Ovary (tissue), 9 donors: ENCODE data around the gene EDN1. TPM values are rescaled to one million over a fixed set of nuclear protein-coding genes. Genes with fewer than 3 reads are reported as not detected.

Experiments
- DNase-seq, 5 donors: peaks; one replicate each; pipeline ENCODE4 v3.0.0-alpha.2; 2019 to 2020
- H3K27ac ChIP-seq, 2 donors: fragments of 200-600 bp; one replicate each; pipeline versions ENCODE4 v1.5.1 to v1.8.0; 2019 to 2022
- H3K27me3 ChIP-seq: fragments of 200-600 bp; one replicate; pipeline ENCODE4 v1.8.0; 2022
- H3K36me3 ChIP-seq: fragments of 200-600 bp; sonication (generic); one replicate; pipeline ENCODE4 v1.5.1; 2019
- H3K4me1 ChIP-seq: one replicate; pipeline ENCODE4 v1.8.1; 2013; ENCODE audit warnings: mild to moderate bottlenecking, moderate library complexity; ENCODE audit not compliant: insufficient read depth
- H3K4me3 ChIP-seq: fragments of 200-600 bp; sonication (generic); one replicate; pipeline ENCODE4 v1.5.1; 2017
- H3K9me3 ChIP-seq, 2 donors: fragments of 200-600 bp in 1 of 2; sonication (generic) in 1 of 2; one replicate each; pipeline versions ENCODE4 v1.5.1 to v1.8.1; 2013 to 2019; ENCODE audit warnings: mild to moderate bottlenecking in 1 of 2, moderate library complexity in 1 of 2
- EP300 ChIP-seq: sonication (generic); formaldehyde crosslinking; IDR thresholded peaks from one replicate; pipeline ENCODE4 v1.6.1; 2017; ENCODE audit warnings: antibody characterized with exemption
- POLR2A ChIP-seq: fragments of 450-650 bp; IDR thresholded peaks from one replicate; pipeline ENCODE4 v1.6.1; 2017; ENCODE audit warnings: antibody characterized with exemption, mild to moderate bottlenecking, moderate library complexity
- WGBS, 3 donors: extraction: QIAGEN DNeasy Blood & Tissue Kit in 1 of 3; methylation state at CpG; one replicate each; pipeline versions ENCODE4 v1.1.5 to v1.1.7; 2013 to 2017; 5-methylcytosine and 5-hydroxymethylcytosine counted together
- intact Hi-C, 4 donors: fragments of 100-400 bp; cut with DNase I; formaldehyde crosslinking; loops; one replicate each; pipeline versions ENCODE4 v1.11.0 to v1.15.1; 2022 to 2023
- polyA plus RNA-seq, 2 donors: library from polyadenylated mRNA; stranded (reverse); fragments of 200-250 nt in 1 of 2; fragments of 350-450 nt in 1 of 2; fragmentation: Illumina TruSeq in 1 of 2; extraction: RNeasy Lipid Tissue Mini Kit (QIAGEN cat#74804) in 1 of 2; gene quantifications; one replicate each; pipeline ENCODE4 v1.2.3, GENCODE V29; 2013 to 2014
- total RNA-seq, 7 donors: library from RNA; depleted of rRNA in 2 of 7; stranded (reverse); fragments of >200 nt in 2 of 7; fragmentation: NEBNext Ultra II Directional in 3 of 7; extraction: Animal tissue kit (Norgen Biotek cat#: 25700) in 3 of 7; gene quantifications; one replicate each; pipeline versions ENCODE4 v1.1.0 to v1.2.4, GENCODE V29; 2016 to 2023
- TF ChIP-seq, protein P1 (sequence below), 3 donors: fragments of 450-650 bp in 2 of 3; fragments of 200-600 bp in 1 of 3; IDR thresholded peaks; one replicate each; pipeline versions ENCODE4 v1.5.1 to v1.8.0; 2016 to 2022; ENCODE audit warnings: antibody characterized with exemption in 3 of 3, mild to moderate bottlenecking in 1 of 3
- donor health status: DM: no; HTN: no; CAD: no; lungs with moderate emphysema.
- donor health status: DM: no; HTN: no; CAD: no.
- donor health status: Bipolar disorder and iron deficiency.
- donor health status: DM: yes; HTN: yes; CAD: no.
- donor health status: DM: no; HTN: no; CAD: no.
- donor health status: DM: yes; HTN: yes; CAD: no.

The EDN1 gene
- total and polyA plus RNA-seq, 9 donors: 0.95 to 11.1 (median 3.1) TPM

DNA sequence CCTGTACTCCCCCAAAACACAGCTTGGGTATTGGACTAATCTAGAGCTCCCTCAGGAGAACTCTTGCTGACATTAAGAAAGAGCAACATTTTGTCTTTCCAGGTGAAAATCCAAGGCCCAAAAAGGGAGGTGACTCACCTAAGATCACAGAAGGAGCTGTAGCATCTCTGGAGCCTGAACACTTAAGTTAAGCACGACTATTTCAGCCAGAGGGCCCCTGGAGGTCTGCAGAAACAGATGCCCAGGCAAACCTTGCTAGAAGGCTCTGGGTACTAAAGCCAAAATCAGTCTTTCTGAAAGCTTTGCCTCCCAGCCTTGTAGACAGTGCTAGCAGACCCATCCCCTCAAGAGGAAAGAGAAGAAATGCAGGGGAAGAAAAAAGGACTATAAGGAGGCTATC, 8.8 kb downstream of the EDN1 start:
- no peaks in the 10 kb centered on the region for H3K9me3 ChIP-seq
- H3K4me1 ChIP-seq: no peaks in the 10 kb centered on the region
- H3K27ac ChIP-seq: no peak overlapping the region
- TF ChIP-seq, protein P1, sequence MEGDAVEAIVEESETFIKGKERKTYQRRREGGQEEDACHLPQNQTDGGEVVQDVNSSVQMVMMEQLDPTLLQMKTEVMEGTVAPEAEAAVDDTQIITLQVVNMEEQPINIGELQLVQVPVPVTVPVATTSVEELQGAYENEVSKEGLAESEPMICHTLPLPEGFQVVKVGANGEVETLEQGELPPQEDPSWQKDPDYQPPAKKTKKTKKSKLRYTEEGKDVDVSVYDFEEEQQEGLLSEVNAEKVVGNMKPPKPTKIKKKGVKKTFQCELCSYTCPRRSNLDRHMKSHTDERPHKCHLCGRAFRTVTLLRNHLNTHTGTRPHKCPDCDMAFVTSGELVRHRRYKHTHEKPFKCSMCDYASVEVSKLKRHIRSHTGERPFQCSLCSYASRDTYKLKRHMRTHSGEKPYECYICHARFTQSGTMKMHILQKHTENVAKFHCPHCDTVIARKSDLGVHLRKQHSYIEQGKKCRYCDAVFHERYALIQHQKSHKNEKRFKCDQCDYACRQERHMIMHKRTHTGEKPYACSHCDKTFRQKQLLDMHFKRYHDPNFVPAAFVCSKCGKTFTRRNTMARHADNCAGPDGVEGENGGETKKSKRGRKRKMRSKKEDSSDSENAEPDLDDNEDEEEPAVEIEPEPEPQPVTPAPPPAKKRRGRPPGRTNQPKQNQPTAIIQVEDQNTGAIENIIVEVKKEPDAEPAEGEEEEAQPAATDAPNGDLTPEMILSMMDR (IDR thresholded peaks at IDR 0.05): no peak
- TF ChIP-seq POLR2A (no peak), EP300 (no peak)
- no peak for DNase-seq
- intact Hi-C loops: loop anchor here in 1 of 4 donors (10.0 kb wide), 1 partner anchor 306 kb away; no protein-coding TSS in a partner anchor
- WGBS, 3 donors: 47 to 71% (median 65%) methylated on average over 1 of the region's 1 CpG
- H3K36me3 ChIP-seq: no peaks in the 10 kb centered on the region
- no peaks in the 10 kb centered on the region for H3K27me3 ChIP-seq
- H3K4me3 ChIP-seq: no peak overlapping the region

GRCh38 chr6:12301018-12301417, 10.9 kb downstream of the EDN1 start:
- no peak overlapping the region for H3K4me3 ChIP-seq
- no peak for DNase-seq
- no peaks in the 10 kb centered on the region for H3K4me1 ChIP-seq
- no peaks in the 10 kb centered on the region for H3K9me3 ChIP-seq
- intact Hi-C loops: no loop called here
- H3K27ac ChIP-seq: no peak overlapping the region
- 81 to 94% (median 87%) methylated on average over 3 of the region's 3 CpGs for WGBS, 3 donors
- no peaks in the 10 kb centered on the region for H3K27me3 ChIP-seq
- H3K36me3 ChIP-seq: no peaks in the 10 kb centered on the region
- TF ChIP-seq, protein P1 (IDR thresholded peaks at IDR 0.05): no peak
- TF ChIP-seq EP300 (no peak), POLR2A (no peak)

- Histone ChIP-seq H3K27me3 (no peaks in the 10 kb centered on the region), H3K36me3 (no peaks in the 10 kb centered on the region), H3K9me3 (no peaks in the 10 kb centered on the region), H3K4me3 (no peak overlapping the region), H3K4me1 (no peaks in the 10 kb centered on the region), H3K27ac (no peak overlapping the region)
- DNase-seq: no peak
- TF ChIP-seq EP300 (no peak), POLR2A (no peak)
- TF ChIP-seq, protein P1 (IDR thresholded peaks at IDR 0.05): no peak
- intact Hi-C loops: no loop called here
- 92 to 94% (median 92%) methylated on average over 2 of the region's 2 CpGs for WGBS, 3 donors
Measured at GRCh38 chr6:12304487-12304886, 14.3 kb downstream of the EDN1 start.

DNA sequence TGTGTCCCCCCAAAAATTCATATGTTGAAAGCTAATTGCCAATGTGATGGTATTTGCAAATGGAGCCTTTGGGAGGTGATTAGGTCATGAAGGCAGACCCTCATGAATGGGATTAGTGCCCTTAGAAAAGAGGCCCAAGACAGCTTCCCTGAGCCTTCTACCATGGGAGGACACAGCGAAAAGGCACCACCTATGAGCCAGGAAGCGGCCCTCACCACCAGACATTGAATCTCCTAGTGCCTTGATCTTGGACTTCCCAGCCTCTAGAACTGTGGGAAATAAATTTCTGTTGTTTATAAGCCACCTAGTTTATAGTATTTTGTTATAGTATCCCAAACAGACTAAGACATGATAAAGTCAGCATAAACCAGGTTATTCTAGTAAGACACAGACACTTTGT, 18.9 kb downstream of the EDN1 start:
- H3K9me3 ChIP-seq: no peaks in the 10 kb centered on the region
- no peaks in the 10 kb centered on the region for H3K36me3 ChIP-seq
- H3K4me1 ChIP-seq: no peaks in the 10 kb centered on the region
- DNase-seq: no peak
- H3K4me3 ChIP-seq: no peak overlapping the region
- H3K27me3 ChIP-seq: no peaks in the 10 kb centered on the region
- H3K27ac ChIP-seq: no peak overlapping the region
- TF ChIP-seq EP300 (no peak), POLR2A (no peak)
- TF ChIP-seq, protein P1 (IDR thresholded peaks at IDR 0.05): no peak
- 93 to 100% (median 93%) methylated on average over 2 of the region's 2 CpGs for WGBS, 3 donors
- intact Hi-C loops: no loop called here

DNA sequence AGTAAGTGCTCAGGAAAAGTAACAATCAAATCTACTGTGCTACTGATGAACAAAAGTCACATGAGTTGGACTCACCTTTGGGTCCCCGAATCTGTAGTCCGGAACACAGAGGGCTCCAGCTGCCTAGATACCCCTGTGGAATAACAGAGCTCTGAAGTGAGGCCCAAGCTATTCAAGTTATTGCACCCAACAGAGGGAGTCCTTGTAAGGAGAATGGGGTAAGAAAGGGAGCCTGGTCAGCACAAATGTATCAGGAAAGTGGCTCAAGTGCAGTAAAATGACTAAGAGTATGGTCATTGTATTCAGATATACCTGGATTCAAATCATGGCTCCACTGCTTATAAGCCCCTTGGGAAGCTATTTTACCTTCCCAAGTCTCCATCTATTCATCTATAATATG, 20.9 kb downstream of the EDN1 start:
- Histone ChIP-seq H3K27ac (no peak overlapping the region), H3K9me3 (no peaks in the 10 kb centered on the region), H3K27me3 (no peaks in the 10 kb centered on the region), H3K36me3 (no peaks in the 10 kb centered on the region), H3K4me3 (no peak overlapping the region), H3K4me1 (no peaks in the 10 kb centered on the region)
- TF ChIP-seq POLR2A: no peak
- TF ChIP-seq, protein P1 (IDR thresholded peaks at IDR 0.05): no peak
- TF ChIP-seq EP300: no peak
- intact Hi-C loops: no loop called here
- WGBS, 3 donors: 91 to 99% (median 94%) methylated on average over 2 of the region's 2 CpGs
- no peak for DNase-seq
